HEK293 (cell line): Measurements from ENCODE around the gene TUBG2.

Source experiments
- BCL6B ChIP-seq: fragments of 450-650 bp; formaldehyde crosslinking; IDR thresholded peaks from 2 replicates; pipeline ENCODE4 v1.5.1; 2017; ENCODE audit warnings: missing biosample characterization, missing genetic modification characterization
- GLI2 ChIP-seq: fragments of 450-650 bp; formaldehyde crosslinking; IDR thresholded peaks from 2 replicates; pipeline ENCODE4; 2017; ENCODE audit warnings: missing biosample characterization, missing genetic modification characterization, low read depth, borderline replicate concordance
- PATZ1 ChIP-seq: fragments of 450-650 bp; formaldehyde crosslinking; IDR thresholded peaks from 2 replicates; pipeline ENCODE4 v1.5.1; 2016; ENCODE audit warnings: missing biosample characterization, missing genetic modification characterization
- PRDM10 ChIP-seq: fragments of 450-650 bp; formaldehyde crosslinking; IDR thresholded peaks from 2 replicates; pipeline ENCODE4 v1.5.1; 2016; ENCODE audit warnings: missing biosample characterization, missing genetic modification characterization
- RBAK ChIP-seq: fragments of 450-650 bp; formaldehyde crosslinking; IDR thresholded peaks from 2 replicates; pipeline ENCODE4 v1.5.1; 2016; ENCODE audit warnings: missing biosample characterization, missing genetic modification characterization
- SCRT1 ChIP-seq: fragments of 450-650 bp; formaldehyde crosslinking; IDR thresholded peaks from 2 replicates; pipeline ENCODE4 v1.5.1; 2016; ENCODE audit warnings: missing biosample characterization, missing genetic modification characterization, borderline replicate concordance
- SP2 ChIP-seq: fragments of 450-650 bp; formaldehyde crosslinking; IDR thresholded peaks from 2 replicates; pipeline ENCODE4 v1.5.1; 2016; ENCODE audit warnings: missing biosample characterization, missing genetic modification characterization
- ZBTB11 ChIP-seq: fragments of 450-650 bp; formaldehyde crosslinking; conservative IDR thresholded peaks from 2 replicates; pipeline ENCODE4 v1.5.1; 2016; ENCODE audit warnings: low read depth, missing biosample characterization, missing genetic modification characterization
- ZBTB17 ChIP-seq: fragments of 450-650 bp; formaldehyde crosslinking; IDR thresholded peaks from 2 replicates; pipeline ENCODE4 v1.5.1; 2016; ENCODE audit warnings: missing biosample characterization, missing genetic modification characterization
- ZBTB6 ChIP-seq: fragments of 450-650 bp; formaldehyde crosslinking; IDR thresholded peaks from 2 replicates; pipeline ENCODE4 v1.5.1; 2017; ENCODE audit warnings: missing biosample characterization, missing genetic modification characterization
- ZNF132 ChIP-seq: fragments of 450-650 bp; formaldehyde crosslinking; IDR thresholded peaks from 2 replicates; pipeline ENCODE4 v1.5.1; 2017; ENCODE audit warnings: missing biosample characterization, missing genetic modification characterization, borderline replicate concordance
- ZNF133 ChIP-seq: fragments of 450-650 bp; formaldehyde crosslinking; IDR thresholded peaks from 2 replicates; pipeline ENCODE4 v1.5.1; 2016; ENCODE audit warnings: missing biosample characterization, missing genetic modification characterization
- ZNF26 ChIP-seq: fragments of 450-650 bp; formaldehyde crosslinking; IDR thresholded peaks from 2 replicates; pipeline ENCODE4 v1.5.1; 2016; ENCODE audit warnings: missing biosample characterization, missing genetic modification characterization
- ZNF311 ChIP-seq: fragments of 450-650 bp; formaldehyde crosslinking; IDR thresholded peaks from 2 replicates; pipeline ENCODE4 v1.5.1; 2017; ENCODE audit warnings: missing biosample characterization, missing genetic modification characterization, borderline replicate concordance
- ZNF362 ChIP-seq: fragments of 450-650 bp; formaldehyde crosslinking; IDR thresholded peaks from 2 replicates; pipeline ENCODE4 v1.5.1; 2016; ENCODE audit warnings: missing biosample characterization, missing genetic modification characterization
- ZNF37A ChIP-seq: fragments of 450-650 bp; IDR thresholded peaks from 2 replicates; pipeline ENCODE4 v1.5.1; 2018; ENCODE audit warnings: missing biosample characterization, missing genetic modification characterization
- ZNF449 ChIP-seq: fragments of 450-650 bp; formaldehyde crosslinking; IDR thresholded peaks from 2 replicates; pipeline ENCODE4 v1.5.1; 2017; ENCODE audit warnings: missing biosample characterization, mild to moderate bottlenecking, missing genetic modification characterization, moderate library complexity
- ZNF580 ChIP-seq: fragments of 450-650 bp; formaldehyde crosslinking; IDR thresholded peaks from 2 replicates; pipeline ENCODE4 v1.5.1; 2016; ENCODE audit warnings: missing biosample characterization, missing genetic modification characterization
- ZNF837 ChIP-seq: fragments of 450-650 bp; formaldehyde crosslinking; IDR thresholded peaks from 2 replicates; pipeline ENCODE4 v1.5.1; 2016; ENCODE audit warnings: missing biosample characterization, missing genetic modification characterization

TUBG2 gene

GRCh38 chr17:42659079-42659931 is at the start of gene TUBG2 (continued):
- TF ChIP-seq SCRT1 (tag by site-specific recombination) (no peak), RBAK (no peak), BCL6B (tag by site-specific recombination) (no peak), ZNF449 (peak; percentile 97), PATZ1 (peak; percentile 74), ZNF362 (tag by site-specific recombination) (no peak), SP2 (tag by site-specific recombination) (peak; percentile 45), ZNF580 (tag by site-specific recombination) (no peak), ZNF37A (tag by site-specific recombination) (no peak), ZNF132 (tag by site-specific recombination) (no peak), PRDM10 (tag by site-specific recombination) (peak; percentile 99), ZNF26 (tag by site-specific recombination) (no peak), ZBTB11 (tag by site-specific recombination) (peak; percentile 7; the same call in 1 of the 2 replicates), ZBTB6 (tag by site-specific recombination) (no peak), ZNF311 (no peak), ZNF133 (tag by site-specific recombination) (no peak), ZBTB17 (peak; percentile 90), GLI2 (tag by site-specific recombination) (no peak), ZNF837 (tag by site-specific recombination) (no peak)
